ENCODE data around the gene SUSD5. TPM values are rescaled to one million over a fixed set of nuclear protein-coding genes. Genes with fewer than 3 reads are reported as not detected.
"Not testable (repeated sequence)": the region's sequence is repeated elsewhere in the genome, so short reads cannot be mapped to it uniquely, and the experiment has no call there.

Gene SUSD5
- total RNA-seq, 1 donor from 2014 or later, result 0.80 TPM

- DNase-seq, result no peak
- Histone ChIP-seq H3K4me1 (peaks cover 18% of the 10 kb centered on the region), H3K9me3 (replicated peaks) (peaks cover 2% of the 10 kb centered on the region), H3K36me3 (no peaks in the 10 kb centered on the region), H3K4me3 (no peak overlapping the region), H3K27me3 (ENCODE audit: low read depth) (no peaks in the 10 kb centered on the region), H3K27ac (replicated peaks) (peak overlapping the region; percentile 16)
- no peak for TF ChIP-seq CTCF (IDR thresholded peaks at IDR 0.05; ENCODE audit: borderline replicate concordance)
- intact Hi-C loops (cut with micrococcal nuclease), result no loop called here
Observed at GRCh38 chr3:33167716-33168336, 50.8 kb downstream of the SUSD5 start.

GRCh38 chr3:33167284-33167683, 51.3 kb downstream of the SUSD5 start:
- Histone ChIP-seq H3K36me3 (no peaks in the 10 kb centered on the region), H3K27me3 (ENCODE audit: low read depth) (no peaks in the 10 kb centered on the region), H3K9me3 (replicated peaks) (peaks cover 8% of the 10 kb centered on the region), H3K4me3 (no peak overlapping the region), H3K4me1 (peaks cover 18% of the 10 kb centered on the region), H3K27ac (replicated peaks) (peak overlapping the region; percentile 16)
- intact Hi-C loops (cut with micrococcal nuclease), result no loop called here
- TF ChIP-seq CTCF (IDR thresholded peaks at IDR 0.05; ENCODE audit: borderline replicate concordance), result no peak
- DNase-seq, result no peak

DNA sequence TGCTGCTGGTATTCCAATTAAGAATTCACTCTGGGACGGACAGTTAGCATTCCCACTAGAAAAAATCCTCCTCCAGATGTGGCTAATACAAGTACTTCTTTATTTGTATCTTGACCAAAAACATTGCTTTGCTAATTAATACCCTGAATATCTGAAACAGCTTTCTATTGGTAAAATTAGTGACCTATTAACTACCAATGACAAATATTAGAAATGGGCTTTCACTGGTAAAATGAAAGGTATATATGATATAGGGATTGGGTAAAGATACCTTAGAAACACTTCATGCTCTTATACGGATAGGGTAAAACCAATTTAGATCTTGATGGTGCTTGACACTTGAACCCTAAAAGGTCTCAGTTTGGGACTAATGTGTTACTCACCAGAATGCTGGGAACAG, 52.5 kb downstream of the SUSD5 start:
- Histone ChIP-seq H3K9me3 (replicated peaks) (peaks cover 9% of the 10 kb centered on the region), H3K36me3 (no peaks in the 10 kb centered on the region), H3K27me3 (ENCODE audit: low read depth) (no peaks in the 10 kb centered on the region), H3K4me3 (no peak overlapping the region), H3K4me1 (peaks cover 18% of the 10 kb centered on the region), H3K27ac (replicated peaks) (no peak overlapping the region)
- intact Hi-C loops (cut with micrococcal nuclease), result no loop called here
- no peak for TF ChIP-seq CTCF (IDR thresholded peaks at IDR 0.05; ENCODE audit: borderline replicate concordance)
- no peak for DNase-seq

- H3K4me1 ChIP-seq, result peaks cover 18% of the 10 kb centered on the region
- TF ChIP-seq CTCF (IDR thresholded peaks at IDR 0.05; ENCODE audit: borderline replicate concordance), result no peak
- no peaks in the 10 kb centered on the region for H3K36me3 ChIP-seq
- no peak for DNase-seq
- H3K9me3 ChIP-seq (replicated peaks), result peaks cover 9% of the 10 kb centered on the region
- H3K27ac ChIP-seq (replicated peaks), result no peak overlapping the region
- intact Hi-C loops (cut with micrococcal nuclease), result no loop called here
- no peaks in the 10 kb centered on the region for H3K27me3 ChIP-seq (ENCODE audit: low read depth)
- no peak overlapping the region for H3K4me3 ChIP-seq
Observed at GRCh38 chr3:33165372-33165771, 53.2 kb downstream of the SUSD5 start.

DNA sequence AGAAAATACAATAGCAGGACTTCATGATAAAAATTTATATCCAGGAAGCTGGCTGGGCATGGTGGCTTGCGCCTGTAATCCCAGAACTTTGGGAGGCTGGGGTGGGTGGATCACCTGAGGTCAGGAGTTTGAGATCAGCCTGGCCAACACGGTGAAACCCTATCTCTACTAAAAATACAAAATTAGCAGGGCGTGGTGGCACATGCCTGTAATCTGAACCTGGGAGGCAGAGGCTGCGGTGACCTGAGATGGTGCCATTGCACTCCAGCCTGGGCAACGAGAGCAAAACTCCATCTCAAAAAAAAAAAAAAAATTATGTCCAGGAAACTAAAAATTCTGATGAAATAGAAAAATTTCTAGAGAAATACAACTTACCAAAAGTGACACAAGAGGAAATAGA, 56.0 kb downstream of the SUSD5 start:
- H3K27me3 ChIP-seq (ENCODE audit: low read depth); H3K27ac ChIP-seq (replicated peaks); DNase-seq; H3K9me3 ChIP-seq (replicated peaks); intact Hi-C loops (cut with micrococcal nuclease); H3K36me3 ChIP-seq; H3K4me3 ChIP-seq: not testable (repeated sequence)
- H3K4me1 ChIP-seq, result peaks cover 14% of the 10 kb centered on the region

GRCh38 chr3:33159981-33160380, 58.6 kb downstream of the SUSD5 start:
- Histone ChIP-seq H3K27me3 (ENCODE audit: low read depth) (no peaks in the 10 kb centered on the region), H3K4me1 (peaks cover 29% of the 10 kb centered on the region), H3K9me3 (replicated peaks) (peaks cover 9% of the 10 kb centered on the region), H3K27ac (replicated peaks) (no peak overlapping the region), H3K36me3 (no peaks in the 10 kb centered on the region), H3K4me3 (no peak overlapping the region)
- no peak for DNase-seq
- intact Hi-C loops (cut with micrococcal nuclease), result no loop called here
- TF ChIP-seq CTCF (IDR thresholded peaks at IDR 0.05; ENCODE audit: borderline replicate concordance), result no peak

Data from left ventricle myocardium inferior (tissue), 1 donor.